ENCODE results near the gene RBM10.

Gene RBM10

GRCh38 chrX:47222751-47223350 is 77.8 kb downstream of the RBM10 start:
- no peak for DNase-seq

GRCh38 chrX:47223476-47224250 is 78.6 kb downstream of the RBM10 start:
- DNase-seq, result no peak

- DNase-seq, result no peak
Observed at GRCh38 chrX:47224266-47224895, 79.4 kb downstream of the RBM10 start.

GRCh38 chrX:47224896-47225290 is 79.9 kb downstream of the RBM10 start:
- no peak for DNase-seq

GRCh38 chrX:47226071-47226470 is 81.0 kb downstream of the RBM10 start:
- DNase-seq, result no peak

GRCh38 chrX:47226531-47227333 is 81.7 kb downstream of the RBM10 start:
- no peak for DNase-seq

GRCh38 chrX:47227334-47227583 is 82.2 kb downstream of the RBM10 start:
- DNase-seq, result no peak

- no peak for DNase-seq
Observed at GRCh38 chrX:47228550-47229270, 83.7 kb downstream of the RBM10 start.

GRCh38 chrX:47229427-47229826 is 84.4 kb downstream of the RBM10 start:
- no peak for DNase-seq

- DNase-seq, result no peak
Observed at GRCh38 chrX:47230136-47230868, 85.3 kb downstream of the RBM10 start.

GRCh38 chrX:47231167-47231566 is 86.1 kb downstream of the RBM10 start:
- no peak for DNase-seq

GRCh38 chrX:47232197-47232802 is 87.3 kb downstream of the RBM10 start:
- no peak for DNase-seq

- peak; percentile 73 for DNase-seq
Observed at GRCh38 chrX:47232803-47233332, 87.8 kb downstream of the RBM10 start, which contains the start of gene USP11. TSS of gene USP11 (plus strand) at chrX:47233009. CDS start at chrX:47233044, 35 bp downstream.

- DNase-seq, result peak; percentile 97
Observed at GRCh38 chrX:47233333-47234113, 88.5 kb downstream of the RBM10 start.

- no peak for DNase-seq
Observed at GRCh38 chrX:47234583-47234982, 89.6 kb downstream of the RBM10 start.

GRCh38 chrX:47235691-47236103 is 90.7 kb downstream of the RBM10 start:
- no peak for DNase-seq
